ENCODE measurements around the gene GFPT2.

Gene GFPT2

DNA sequence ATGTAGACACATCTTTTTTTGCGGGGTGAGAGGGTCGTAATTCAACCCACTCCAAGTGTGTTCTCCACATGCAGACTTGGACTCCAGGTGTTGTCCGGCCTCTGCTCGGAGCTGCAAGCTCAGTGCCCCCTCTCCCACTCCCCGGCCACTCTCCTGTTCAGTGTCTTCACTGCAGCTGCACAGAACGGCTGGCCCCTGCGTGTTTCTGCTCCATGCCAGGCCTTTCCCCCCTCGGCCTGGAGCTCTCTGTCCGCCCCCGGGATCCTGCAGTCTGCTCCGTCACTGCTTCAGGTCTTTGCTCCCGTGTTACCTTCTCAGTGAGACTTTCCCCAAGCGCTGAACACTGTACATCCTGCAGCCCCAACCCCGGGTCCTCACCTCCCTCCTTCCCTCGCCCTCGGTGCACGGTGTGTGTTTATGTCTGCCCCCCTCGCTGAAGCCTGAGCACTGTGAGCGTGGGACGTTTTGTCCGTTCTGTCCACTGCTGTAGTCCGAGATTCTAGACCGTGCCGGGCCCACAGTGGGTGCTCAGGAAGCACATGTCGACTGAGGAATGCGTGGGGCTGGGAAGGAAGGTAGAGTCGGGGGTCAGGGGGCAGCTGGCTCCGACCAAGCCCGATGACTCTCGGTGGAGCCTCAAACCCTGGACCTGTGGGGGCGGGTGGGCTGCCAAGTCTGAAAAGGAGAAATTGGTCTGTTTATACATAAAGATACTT lies 26.4 kb upstream of the GFPT2 start:
- intact Hi-C loops (cut with DNase I), result no loop called here
- peak in 2 of 10 donors; percentile 67 to 78 for DNase-seq

DNA sequence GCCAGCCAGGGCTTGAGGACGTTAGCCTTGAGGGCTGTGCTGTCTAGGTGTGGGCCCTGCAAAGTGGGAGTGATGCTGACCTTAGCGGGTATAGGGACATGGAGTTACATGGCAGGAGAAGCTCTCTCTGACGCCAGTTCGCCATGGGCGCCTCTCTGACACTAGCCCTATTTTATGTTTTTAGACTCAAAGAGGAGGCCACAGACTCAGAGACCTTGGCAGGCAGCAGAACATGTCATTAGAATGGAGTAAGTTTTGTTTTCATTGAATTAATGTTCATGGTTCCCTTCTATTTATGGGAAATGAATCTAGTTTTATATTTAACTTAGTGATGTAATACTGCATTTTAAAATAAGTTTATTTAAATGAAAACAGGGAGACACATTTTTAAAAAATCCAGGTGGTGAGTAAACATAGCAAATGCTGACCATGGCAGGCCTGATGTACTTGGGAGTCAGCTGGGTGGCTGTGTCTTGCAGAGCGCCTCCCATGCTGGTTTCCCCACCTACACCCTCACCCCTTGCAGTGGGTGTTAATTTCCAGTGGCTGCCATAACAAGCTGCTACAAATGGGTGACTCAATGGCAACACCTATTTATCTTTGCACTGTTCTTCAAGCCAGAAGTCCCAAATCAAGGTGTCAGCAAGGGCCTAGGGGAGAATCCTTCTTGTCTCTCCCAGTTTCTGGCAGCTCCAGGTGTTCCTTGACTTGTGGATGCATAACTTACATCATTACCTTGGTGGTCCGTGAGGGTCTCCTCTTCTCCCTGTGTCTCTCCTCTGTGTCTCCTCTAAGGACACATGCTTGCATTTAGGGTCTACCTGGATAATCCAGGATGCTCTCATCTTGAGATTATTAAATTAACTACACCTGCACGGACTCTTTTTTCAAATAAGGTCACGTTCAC lies 25.6 kb upstream of the GFPT2 start:
- peak in 2 of 10 donors; percentile 57 to 77 for DNase-seq
- intact Hi-C loops (cut with DNase I), result no loop called here

DNA sequence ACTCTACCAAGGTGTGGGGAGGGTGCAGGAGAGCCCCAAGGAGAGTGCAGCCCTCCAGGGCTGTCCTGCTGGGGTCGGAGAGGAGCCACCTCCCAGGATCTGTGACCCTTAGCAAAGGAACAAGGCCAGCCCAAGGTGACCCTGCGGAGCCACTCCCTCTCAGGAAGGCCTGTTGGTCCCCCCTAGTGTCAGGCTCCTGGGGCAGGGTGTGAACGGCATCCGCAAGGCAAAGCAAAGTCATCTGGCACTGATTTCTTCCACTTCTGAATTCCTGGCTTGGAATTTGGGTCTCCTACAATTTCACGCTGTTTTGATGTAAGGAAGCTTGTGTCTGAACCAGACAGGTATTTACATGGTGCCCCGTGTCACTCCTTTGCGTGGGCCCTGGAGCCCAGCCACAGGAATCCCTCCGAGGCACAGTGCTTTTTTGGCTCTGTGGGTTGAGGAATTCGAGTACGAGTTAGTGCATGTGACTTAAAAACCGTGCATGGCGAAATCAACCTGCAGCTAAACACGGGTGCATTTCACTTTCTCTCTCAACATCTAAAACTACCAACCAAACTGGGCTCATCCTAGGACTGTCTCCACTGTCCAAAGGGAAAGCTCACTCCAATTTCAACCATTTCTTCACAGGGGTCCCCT lies 24.5 kb upstream of the GFPT2 start:
- DNase-seq, result no peak
- intact Hi-C loops (cut with DNase I), result no loop called here

DNA sequence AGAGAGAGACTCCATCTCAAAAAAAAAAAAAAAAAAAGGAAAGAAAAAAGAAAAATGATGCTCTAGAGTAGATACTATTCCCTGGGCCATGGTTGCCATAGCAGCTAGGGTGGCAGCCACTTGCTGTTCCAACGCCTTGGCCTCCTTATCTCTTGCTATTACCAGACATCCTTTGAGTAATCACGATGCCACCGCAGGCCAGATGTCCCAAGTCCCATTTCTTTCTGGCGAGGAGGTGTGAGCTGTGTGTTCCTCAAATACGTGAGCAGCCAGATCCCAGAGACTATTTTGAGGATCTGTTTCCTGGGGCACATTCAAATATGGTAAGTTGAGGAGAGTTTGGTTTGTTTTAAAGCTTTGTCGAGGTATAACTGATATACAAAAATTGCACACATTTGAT lies 23.4 kb upstream of the GFPT2 start:
- intact Hi-C loops (cut with DNase I), result no loop called here
- DNase-seq, result peak in 8 of 10 donors; percentile 52 to 94 (median 76)

DNA sequence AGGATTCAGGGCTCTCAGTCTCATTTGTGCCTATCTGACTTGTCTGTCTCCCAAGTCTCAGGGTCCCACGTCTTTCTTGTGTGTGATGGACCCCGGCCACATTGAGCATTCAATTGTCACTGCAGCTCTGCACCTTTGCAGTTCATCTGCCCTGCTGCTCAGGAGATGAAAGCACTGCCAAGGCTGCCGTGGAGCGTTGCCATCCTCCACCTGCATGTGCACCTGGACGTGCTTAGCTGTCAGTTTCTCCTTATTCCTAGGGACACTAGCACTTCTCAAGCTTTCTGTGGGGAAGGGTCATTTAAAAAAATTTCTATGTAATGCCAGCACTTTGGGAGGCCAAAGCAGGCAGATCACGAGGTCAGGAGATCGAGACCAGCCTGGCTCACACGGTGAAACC lies 22.8 kb upstream of the GFPT2 start:
- intact Hi-C loops (cut with DNase I), result no loop called here
- no peak for DNase-seq

DNA sequence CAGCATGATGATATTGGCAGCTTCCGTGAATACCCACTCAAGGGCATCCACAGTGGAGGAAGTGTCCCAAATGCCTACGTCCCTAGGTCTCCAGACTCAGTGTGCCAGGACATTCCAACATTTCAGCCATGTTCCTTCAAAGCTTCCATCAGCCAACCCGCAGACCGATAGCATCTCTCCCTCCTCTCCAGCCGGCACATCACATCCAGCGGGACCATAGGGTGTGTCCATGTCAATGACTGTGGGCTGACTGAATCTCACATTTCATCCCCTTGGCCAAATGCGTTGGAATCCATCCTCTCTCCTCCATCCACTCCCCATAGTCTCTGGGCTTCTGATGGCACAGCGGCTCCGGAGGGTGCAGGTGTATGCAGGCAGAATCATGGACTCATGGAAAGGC lies 22.2 kb upstream of the GFPT2 start:
- intact Hi-C loops (cut with DNase I), result no loop called here
- DNase-seq, result no peak

DNA sequence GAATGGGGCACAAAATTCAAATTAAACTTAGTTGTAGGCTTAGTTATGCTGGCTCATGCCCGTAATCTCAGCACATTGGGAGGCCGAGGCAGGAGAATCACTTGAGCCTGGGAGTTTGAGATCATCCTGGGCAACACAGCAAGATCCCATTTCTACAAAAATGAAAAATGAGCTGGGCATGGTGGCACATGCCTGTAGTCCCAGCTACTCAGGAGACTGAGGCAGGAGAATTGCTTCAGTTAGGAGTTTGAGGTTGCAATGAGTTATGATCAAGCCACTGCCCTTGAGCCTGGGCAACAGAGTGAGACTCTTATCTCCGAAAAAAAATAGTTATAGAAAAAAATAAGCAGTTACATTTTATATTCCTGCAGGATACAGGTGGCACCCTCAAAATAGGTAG lies 20.7 kb upstream of the GFPT2 start:
- intact Hi-C loops (cut with DNase I), result no loop called here
- DNase-seq, result no peak

DNA sequence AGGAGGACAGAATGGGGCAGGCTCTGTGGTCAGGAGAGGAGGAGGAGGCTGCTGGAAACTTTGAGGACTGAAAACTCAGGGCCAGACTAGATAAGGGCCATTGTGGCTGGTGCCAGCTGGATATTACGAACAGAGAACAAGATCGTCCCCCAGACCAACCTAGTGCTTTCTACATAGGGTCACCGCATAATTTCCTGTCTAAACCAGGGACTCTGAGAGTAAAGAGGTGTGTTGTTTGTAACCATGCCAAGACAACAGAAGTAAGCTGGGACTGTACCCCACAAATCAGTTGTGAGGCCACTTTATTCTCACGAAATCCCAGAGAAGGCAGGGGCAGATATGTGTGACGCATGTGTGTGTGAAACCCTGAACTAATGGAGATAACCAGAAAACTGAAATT lies 20.3 kb upstream of the GFPT2 start:
- intact Hi-C loops (cut with DNase I), result no loop called here
- no peak for DNase-seq

DNA sequence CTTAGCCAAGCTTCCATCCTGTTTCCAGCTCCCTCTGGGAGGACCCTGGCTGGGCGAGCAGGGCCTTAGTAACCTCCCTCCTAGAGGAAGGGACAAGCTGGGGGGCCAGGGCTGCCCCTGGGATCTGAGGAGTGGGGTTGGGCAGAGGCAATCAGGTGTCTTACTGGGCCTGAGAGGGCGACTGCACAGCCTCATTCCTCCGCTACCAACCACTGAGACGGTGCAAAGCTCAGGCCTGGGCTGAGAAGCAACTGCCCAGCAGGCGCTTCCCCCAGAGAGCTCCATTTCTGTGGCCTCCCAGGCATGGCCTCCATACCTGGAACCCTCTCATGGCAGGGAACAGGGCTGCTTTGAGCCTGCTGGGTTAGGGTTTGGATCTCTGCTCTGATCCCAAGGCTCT lies 18.8 kb upstream of the GFPT2 start:
- DNase-seq, result no peak
- intact Hi-C loops (cut with DNase I), result no loop called here

DNA sequence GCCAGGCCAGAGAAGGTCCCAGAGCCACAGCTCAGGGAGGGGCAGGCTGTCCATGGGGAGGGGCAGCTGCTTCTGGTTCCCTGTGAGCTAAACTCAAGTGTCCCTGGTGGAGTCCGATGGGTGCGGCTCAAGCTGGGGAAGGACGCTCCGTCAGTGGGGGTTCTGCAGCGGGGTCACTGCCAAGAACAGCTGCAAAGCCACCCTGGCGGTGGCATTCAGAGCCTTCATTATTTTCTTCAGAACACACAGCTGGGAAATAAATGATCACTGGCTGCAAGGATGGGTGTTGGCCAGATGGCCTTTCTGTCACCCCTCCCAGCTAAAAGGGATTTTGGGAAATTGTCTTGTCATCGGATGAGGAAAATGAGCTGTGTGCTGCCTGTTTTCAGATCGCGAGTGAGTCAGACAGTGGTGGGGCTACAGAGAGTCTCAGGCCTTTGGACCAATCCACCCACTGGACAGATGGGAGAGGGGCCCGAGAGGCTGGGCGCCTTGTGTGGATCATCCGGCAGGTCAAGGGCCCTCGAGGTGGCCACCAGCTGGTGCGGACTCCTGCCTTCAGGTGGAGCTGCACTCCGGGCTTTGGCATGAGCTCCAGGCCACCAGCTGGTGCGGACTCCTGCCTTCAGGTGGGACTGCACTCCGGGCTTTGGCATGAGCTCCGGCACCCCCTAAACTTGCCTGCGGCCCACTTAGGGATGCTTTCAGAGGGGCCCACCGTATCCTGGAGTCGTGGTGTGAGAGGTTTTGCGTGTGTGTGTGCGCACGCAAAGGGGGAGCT lies 17.9 kb upstream of the GFPT2 start:
- intact Hi-C loops (cut with DNase I), result no loop called here
- peak in 4 of 10 donors; percentile 27 to 91 (median 62) for DNase-seq

DNA sequence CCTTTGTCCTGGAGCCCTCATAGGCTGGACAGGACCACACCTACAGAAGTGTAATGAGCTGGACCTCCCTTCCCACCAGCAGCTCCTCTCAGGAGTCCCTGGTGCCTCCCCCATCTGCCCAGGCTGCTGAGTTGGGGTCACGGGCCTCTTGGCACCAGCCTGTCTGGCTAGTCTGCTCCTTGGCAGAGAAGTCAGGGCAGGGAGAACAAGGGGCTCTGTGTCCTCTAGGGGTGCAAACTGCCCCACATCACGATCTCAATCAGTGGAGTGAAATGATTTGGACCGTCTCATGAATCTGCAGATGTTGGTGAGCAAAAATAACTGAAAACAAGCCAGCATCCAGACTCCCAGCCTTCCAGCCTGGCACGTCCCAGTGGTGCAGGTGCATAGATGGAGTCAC lies 14.9 kb upstream of the GFPT2 start:
- intact Hi-C loops (cut with DNase I), result loop anchor here (5.0 kb wide), 1 partner anchor 76 kb away; the partner anchor contains the start of gene MAPK9
- DNase-seq, result peak in 9 of 10 donors; percentile 49 to 95 (median 65)

DNA sequence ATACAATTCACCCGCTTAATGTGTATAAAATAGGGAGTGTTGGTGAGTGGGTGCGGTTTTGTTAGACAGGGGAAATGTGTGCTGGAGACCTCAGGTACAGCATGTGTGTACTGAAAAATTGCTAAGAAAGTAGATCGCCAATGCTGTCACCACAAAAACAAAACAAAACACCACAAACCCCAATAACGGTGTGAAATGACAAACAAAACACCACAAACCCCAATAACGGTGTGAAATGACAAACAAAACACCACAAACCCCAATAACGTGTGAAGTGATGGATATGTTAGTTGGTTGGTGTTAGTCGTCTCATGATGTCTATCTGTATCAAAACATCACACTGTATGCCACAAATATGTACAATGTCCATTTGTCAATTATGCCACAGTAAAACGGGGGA lies 14.2 kb upstream of the GFPT2 start:
- DNase-seq, result no peak
- intact Hi-C loops (cut with DNase I), result loop anchor here (5.0 kb wide), 1 partner anchor 75 kb away; the partner anchor contains the start of gene MAPK9

DNA sequence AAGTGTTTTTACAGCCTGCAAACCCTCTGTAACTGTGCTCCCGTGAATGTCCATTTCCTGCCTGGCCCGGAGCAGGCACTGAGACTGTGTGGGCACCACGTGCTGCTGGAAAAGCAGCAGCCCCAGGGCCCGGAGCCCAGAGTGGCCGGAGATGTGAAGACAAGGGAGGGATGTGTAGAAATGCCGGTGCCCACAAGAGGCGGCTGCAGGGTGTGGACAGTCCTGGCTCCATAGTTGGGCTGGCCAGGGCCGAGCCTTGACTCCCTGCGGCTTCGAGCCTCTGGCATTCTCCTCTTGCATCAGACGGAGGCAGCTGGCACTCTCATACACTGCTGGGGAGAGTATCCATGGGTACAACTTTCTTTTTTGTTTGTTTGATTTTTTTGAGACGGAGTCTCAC lies 13.2 kb upstream of the GFPT2 start:
- DNase-seq, result peak; percentile 52 to 95 (median 72)
- intact Hi-C loops (cut with DNase I), result loop anchor here (5.0 kb wide), 1 partner anchor 74 kb away; the partner anchor contains the start of gene MAPK9

DNA sequence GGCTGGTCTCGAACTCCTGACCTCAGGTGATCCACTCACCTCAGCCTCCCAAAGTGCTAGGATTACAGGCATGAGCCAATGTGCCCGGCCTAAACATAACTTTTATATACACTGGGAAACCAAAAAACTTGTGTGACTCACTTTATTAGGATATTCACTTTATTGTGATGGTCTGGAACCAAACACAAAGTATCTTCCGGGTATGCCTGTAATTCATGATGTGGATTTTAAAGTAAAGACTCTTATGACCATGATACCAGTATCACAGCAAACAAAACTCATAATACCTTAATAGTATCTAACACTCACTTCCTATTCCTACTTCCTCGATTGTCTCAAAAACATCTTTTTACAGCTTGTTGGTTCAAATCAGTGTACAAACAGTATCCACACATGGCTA lies 12.7 kb upstream of the GFPT2 start:
- intact Hi-C loops (cut with DNase I), result loop anchor here (5.0 kb wide), 1 partner anchor 74 kb away; the partner anchor contains the start of gene MAPK9
- DNase-seq, result no peak

DNA sequence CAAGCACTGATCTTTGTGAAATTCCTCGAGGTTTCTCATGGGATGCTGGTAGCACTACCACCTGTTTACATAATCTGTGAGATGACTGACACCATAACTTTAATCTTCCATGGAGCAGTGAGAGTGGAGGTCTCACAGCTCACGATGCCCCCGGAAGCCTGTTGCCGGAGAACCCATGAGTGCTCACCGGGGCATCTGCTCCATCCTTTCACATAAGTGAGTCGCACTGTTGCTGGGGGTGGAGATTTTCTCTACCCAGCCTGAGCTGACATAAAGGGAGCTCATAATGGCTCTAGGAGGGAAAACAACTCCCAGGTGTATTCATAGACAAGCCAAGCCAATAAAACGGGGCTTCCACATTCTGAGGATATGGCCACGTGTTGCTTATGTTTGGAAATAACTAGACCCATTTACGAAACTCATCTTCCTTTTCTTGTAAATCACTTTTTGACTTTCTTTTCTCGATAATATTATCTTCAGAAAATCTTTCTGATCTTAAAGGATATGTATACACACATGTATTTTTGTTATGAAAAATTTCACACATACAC lies 11.2 kb upstream of the GFPT2 start:
- peak in 1 of 10 donors; percentile 15 for DNase-seq
- intact Hi-C loops (cut with DNase I), result no loop called here

DNA sequence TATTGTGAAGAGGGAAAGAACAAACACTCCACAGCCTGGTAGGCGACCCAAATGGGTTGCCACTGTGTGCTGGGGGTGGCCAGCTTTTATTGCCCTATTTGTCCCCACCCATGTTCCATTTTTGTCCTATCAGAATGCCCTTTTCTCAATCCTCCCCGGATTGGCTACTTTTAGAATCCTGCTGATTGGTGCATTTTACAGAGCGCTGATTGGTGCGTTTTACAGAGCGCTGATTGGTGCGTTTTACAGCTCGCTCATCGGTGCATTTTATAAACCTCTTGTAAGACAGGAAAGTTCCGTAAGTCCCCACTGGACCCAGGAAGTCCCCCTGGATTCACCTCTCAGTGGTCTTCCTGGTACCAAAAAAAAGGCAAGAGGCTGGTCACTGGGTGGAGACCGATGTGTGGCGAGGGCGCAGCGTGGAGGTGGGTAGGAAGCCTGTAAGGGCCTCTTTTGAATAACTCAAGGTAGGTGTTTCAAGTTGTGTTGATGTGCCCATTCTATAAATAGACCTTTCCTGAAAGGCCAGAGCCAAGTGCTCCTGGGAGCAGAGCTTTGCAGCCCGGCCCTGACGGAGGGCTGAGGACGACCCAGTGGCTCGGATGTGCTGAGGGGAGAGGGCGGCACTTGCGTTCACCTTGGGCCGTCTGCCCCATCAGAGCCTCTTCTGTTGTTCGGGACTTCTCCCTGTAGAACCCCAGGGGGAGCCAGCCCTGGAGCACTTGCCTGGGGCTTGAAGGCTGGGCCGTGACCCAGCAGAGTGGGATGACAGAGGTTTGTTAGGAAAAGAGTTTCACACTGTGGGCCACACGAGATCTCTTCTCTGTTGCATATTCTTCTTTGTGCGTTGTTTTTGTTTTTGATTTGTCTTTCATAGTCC lies 7.2 kb upstream of the GFPT2 start:
- intact Hi-C loops (cut with DNase I), result no loop called here
- DNase-seq, result no peak

DNA sequence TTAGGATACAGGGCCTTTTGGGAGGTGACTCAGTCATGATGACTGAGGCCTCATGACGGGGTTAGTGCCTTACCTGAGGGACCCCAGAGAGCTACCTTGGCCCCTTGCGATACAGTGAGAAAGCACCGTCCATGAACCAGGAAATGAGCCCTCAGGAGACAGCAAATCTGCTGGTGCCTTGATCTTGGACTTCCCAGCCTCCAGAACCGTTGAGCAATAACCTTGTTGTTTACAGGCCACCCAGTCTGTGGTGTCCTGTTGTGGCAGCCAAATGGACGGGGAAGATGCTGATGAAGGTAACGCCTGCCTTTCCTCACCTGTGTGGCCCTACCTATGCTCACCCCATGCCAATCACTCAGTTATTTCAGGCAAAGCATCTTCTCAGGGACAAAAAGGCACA lies 5.6 kb upstream of the GFPT2 start:
- intact Hi-C loops (cut with DNase I), result loop anchor here (10.0 kb wide), 1 partner anchor 116 kb away; no protein-coding TSS in a partner anchor
- DNase-seq, result no peak

DNA sequence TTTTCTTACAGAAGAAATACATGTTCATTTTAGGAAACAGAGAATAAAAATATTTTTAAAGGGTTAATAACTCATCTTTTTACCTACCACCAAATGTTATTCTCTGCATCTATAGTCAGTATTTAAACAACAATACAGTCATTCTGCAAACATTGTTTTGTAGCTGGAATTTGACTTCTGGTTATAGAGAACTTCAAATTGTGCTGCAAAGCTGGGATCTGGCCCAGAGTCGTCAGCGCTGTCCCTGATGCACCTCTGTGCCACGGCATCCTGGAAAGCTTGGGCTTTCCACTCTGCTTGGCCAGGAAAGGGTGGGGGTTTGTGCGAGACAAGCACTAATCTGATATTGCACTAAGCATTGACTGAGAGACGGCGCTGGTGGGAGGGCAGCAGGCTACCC lies 5.0 kb upstream of the GFPT2 start:
- intact Hi-C loops (cut with DNase I), result loop anchor here (10.0 kb wide), 1 partner anchor 117 kb away; no protein-coding TSS in a partner anchor
- DNase-seq, result no peak

DNA sequence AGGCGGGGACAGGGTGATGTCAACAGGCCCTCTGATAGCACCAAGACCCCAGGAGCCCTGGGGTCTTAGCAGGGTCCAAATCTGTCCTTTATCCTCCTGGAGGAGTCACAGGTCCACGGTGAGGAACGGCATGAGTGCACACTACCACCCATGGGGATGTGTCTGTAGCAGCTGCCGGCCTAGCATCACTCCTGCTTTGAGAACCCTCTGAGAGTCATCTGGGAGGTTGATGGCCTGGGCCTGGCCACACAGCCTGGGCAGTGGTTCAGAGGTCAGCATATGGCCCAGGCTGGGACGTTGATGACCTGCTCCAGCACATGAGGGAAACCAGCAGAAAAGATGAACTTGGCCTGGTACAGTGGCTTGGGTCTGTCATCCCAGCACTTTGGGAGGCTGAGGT lies 1.8 kb upstream of the GFPT2 start:
- no peak for DNase-seq
- intact Hi-C loops (cut with DNase I), result loop anchor here (10.0 kb wide), 1 partner anchor 120 kb away; no protein-coding TSS in a partner anchor
